Measurements from ENCODE around the gene AKT1S1.

- TF ChIP-seq CTCF (IDR thresholded peaks at IDR 0.05), result no peak
- TF ChIP-seq POLR2A (IDR thresholded peaks at IDR 0.05), result no peak
Observed at GRCh38 chr19:49876422-49877019, 634 bp downstream of the AKT1S1 start.
